Pancreas (tissue), 10 donors: ENCODE data around the gene TLDC2. TPM values are rescaled to one million over a fixed set of nuclear protein-coding genes. Genes with fewer than 3 reads are reported as not detected.

Experiments
- ATAC-seq, 4 donors: fragments of 200-7000 bp; cut with Tn5 transposase; one replicate each; pipeline versions ENCODE4 v1.8.0 to v1.9.1; 2020; ENCODE audit warnings: mild to moderate bottlenecking in 4 of 4, moderate library complexity in 4 of 4
- DNase-seq, 6 donors: peaks; one replicate each; pipeline ENCODE4 v3.0.0-alpha.2; 2020
- FAIRE-seq: peaks from 2 replicates; lab custom pipeline; 2012; peaks lifted over from hg19 to GRCh38; lab: Jason Lieb, UNC
- H3K27ac ChIP-seq, 4 donors: fragments of 200-600 bp; sonication (generic); 1 replicate in 3 of 4; 2 replicates in 1 of 4; pipeline versions ENCODE4 v1.5.0 to v1.8.0; 2020
- H3K27me3 ChIP-seq, 4 donors: fragments of 200-600 bp; one replicate each; pipeline ENCODE4 v1.8.0; 2021
- H3K36me3 ChIP-seq, 3 donors: fragments of 200-600 bp; sonication (generic) in 1 of 3; one replicate each; pipeline versions ENCODE4 v1.5.0 to v1.8.0; 2020 to 2021
- H3K4me1 ChIP-seq, 3 donors: fragments of 200-600 bp; one replicate each; pipeline ENCODE4 v1.8.0; 2021
- H3K4me3 ChIP-seq, 4 donors: fragments of 200-600 bp; sonication (generic) in 2 of 4; one replicate each; pipeline versions ENCODE4 v1.5.0 to v1.8.0; 2020 to 2021
- H3K9me3 ChIP-seq, 4 donors: fragments of 200-600 bp; one replicate each; pipeline ENCODE4 v1.8.0; 2021
- CTCF ChIP-seq, 4 donors: fragments of 200-600 bp; sonication (generic) in 3 of 4; IDR thresholded peaks; one replicate each; pipeline versions ENCODE4 v1.5.0 to v1.8.0; 2021; ENCODE audit warnings: antibody characterized with exemption in 4 of 4
- WGBS, 2 donors: extraction: QIAGEN DNeasy Blood & Tissue Kit; methylation state at CpG; one replicate each; pipeline ENCODE4 v1.1.7; 2013; 5-methylcytosine and 5-hydroxymethylcytosine counted together
- intact Hi-C, 3 donors: fragments of 100-400 bp; cut with DNase I; formaldehyde crosslinking; loops; one replicate each; pipeline versions ENCODE4 v1.11.1 to v1.14.2; 2022
- polyA plus RNA-seq, 2 donors: library from polyadenylated mRNA; stranded (reverse); fragments of 200-250 nt; gene quantifications; one replicate each; pipeline ENCODE4 v1.2.3, GENCODE V29; 2013
- total RNA-seq, 6 donors: library from RNA; stranded (reverse); fragmentation: NEBNext Ultra II Directional in 4 of 6; extraction: Animal tissue kit (Norgen Biotek cat#: 25700) in 4 of 6; gene quantifications; one replicate each; pipeline versions ENCODE4 v1.2.1 to v1.2.4, GENCODE V29; 2021 to 2023
- donor health status: healthy with polysubstance abuse.
- donor health status: DM: no; HTN: no; CAD: no; lungs with moderate emphysema.
- donor health status: DM: no; HTN: no; CAD: no.
- donor health status: control.
- donor health status: control.
- donor health status: Bipolar disorder and iron deficiency.
- donor health status: DM: yes; HTN: yes; CAD: no.
- donor health status: DM: no; HTN: no; CAD: no.
- donor health status: DM: no; HTN: no; CAD: no.
- donor health status: DM: yes; HTN: yes; CAD: no.

The TLDC2 gene
- total and polyA plus RNA-seq, 8 donors = 0.23 to 0.82 (median 0.34) TPM; not detected in 1

- DNase-seq (no peak), FAIRE-seq (no peak), ATAC-seq (no peak)
- 90 to 96% methylated on average over 9 of the region's 9 CpGs for WGBS, 2 donors
- no peaks in the 10 kb centered on the region for H3K4me1 ChIP-seq
- H3K9me3 ChIP-seq = no peaks in the 10 kb centered on the region
- no peak overlapping the region for H3K27ac ChIP-seq
- no peak for TF ChIP-seq CTCF (IDR thresholded peaks at IDR 0.05)
- no peaks in the 10 kb centered on the region for H3K36me3 ChIP-seq
- no peak overlapping the region for H3K4me3 ChIP-seq
- H3K27me3 ChIP-seq = no peaks in the 10 kb centered on the region
- intact Hi-C loops = no loop called here
Measured at GRCh38 chr20:36849333-36850065, 26.4 kb upstream of the TLDC2 start.

GRCh38 chr20:36850759-36851158, 25.2 kb upstream of the TLDC2 start:
- Histone ChIP-seq H3K36me3 (no peaks in the 10 kb centered on the region), H3K27ac (no peak overlapping the region), H3K4me3 (no peak overlapping the region), H3K4me1 (no peaks in the 10 kb centered on the region), H3K27me3 (no peaks in the 10 kb centered on the region), H3K9me3 (no peaks in the 10 kb centered on the region)
- no peak for TF ChIP-seq CTCF (IDR thresholded peaks at IDR 0.05)
- intact Hi-C loops = no loop called here
- WGBS, 2 donors = 96% methylated on average over 6 of the region's 6 CpGs
- no peak for DNase-seq
- no peak for ATAC-seq
- FAIRE-seq = no peak

- ATAC-seq (no peak), DNase-seq (no peak)
- no peak overlapping the region for H3K27ac ChIP-seq
Measured at GRCh38 chr20:36851490-36851889, 24.4 kb upstream of the TLDC2 start.

GRCh38 chr20:36852187-36852586, 23.8 kb upstream of the TLDC2 start:
- peak in 1 of 4 donors; percentile 31 for ATAC-seq
- WGBS, 2 donors = 85 to 87% methylated on average over 12 of the region's 12 CpGs
- no peaks in the 10 kb centered on the region for H3K4me1 ChIP-seq

More at GRCh38 chr20:36851490-36851889, 24.4 kb upstream of the TLDC2 start:
- no peaks in the 10 kb centered on the region for H3K9me3 ChIP-seq
- no peak for TF ChIP-seq CTCF (IDR thresholded peaks at IDR 0.05)
- FAIRE-seq = no peak
- no peaks in the 10 kb centered on the region for H3K4me1 ChIP-seq
- no peak overlapping the region for H3K4me3 ChIP-seq
- intact Hi-C loops = no loop called here
- H3K27me3 ChIP-seq = no peaks in the 10 kb centered on the region
- H3K36me3 ChIP-seq = no peaks in the 10 kb centered on the region
- WGBS, 2 donors = 88 to 95% methylated on average over 2 of the region's 2 CpGs

More at GRCh38 chr20:36852187-36852586, 23.8 kb upstream of the TLDC2 start:
- no peaks in the 10 kb centered on the region for H3K9me3 ChIP-seq
- intact Hi-C loops = no loop called here
- H3K36me3 ChIP-seq = no peaks in the 10 kb centered on the region
- DNase-seq (no peak), FAIRE-seq (no peak)
- no peaks in the 10 kb centered on the region for H3K27me3 ChIP-seq
- TF ChIP-seq CTCF (IDR thresholded peaks at IDR 0.05) = no peak
- H3K4me3 ChIP-seq = no peak overlapping the region
- no peak overlapping the region for H3K27ac ChIP-seq
